H9 (cell line): ENCODE data around the gene HSD17B8. TPM values are rescaled to one million over a fixed set of nuclear protein-coding genes. Genes with fewer than 3 reads are reported as not detected.

Experiments used
- DNase-seq: peaks from one replicate; pipeline ENCODE4 v3.0.0-alpha.2; 2017
- H2AFZ ChIP-seq: one replicate; pipeline ENCODE4 v1.6.1; 2013; ENCODE audit warnings: mild to moderate bottlenecking, low read length, control low read depth, moderate library complexity
- H2AK5ac ChIP-seq: 2 replicates; pipeline ENCODE4 v1.6.1; 2013; ENCODE audit warnings: low read length, control low read depth, mixed read lengths; ENCODE audit not compliant: insufficient read length
- H2BK120ac ChIP-seq: one replicate; pipeline ENCODE4 v1.6.1; 2013; ENCODE audit warnings: low read depth, mild to moderate bottlenecking, low read length, control low read depth, inconsistent platforms; ENCODE audit not compliant: poor library complexity, severe bottlenecking
- H2BK12ac ChIP-seq: 2 replicates; pipeline ENCODE4 v1.6.1; 2013; ENCODE audit warnings: low read length, control low read depth, mixed read lengths, low read depth; ENCODE audit not compliant: insufficient read length
- H2BK15ac ChIP-seq: 2 replicates; pipeline ENCODE4 v1.6.1; 2013; ENCODE audit warnings: low read depth, low read length, control low read depth
- H2BK20ac ChIP-seq: one replicate; pipeline ENCODE4 v1.6.1; 2013; ENCODE audit warnings: low read depth, mild to moderate bottlenecking, low read length, control low read depth, inconsistent platforms; ENCODE audit not compliant: poor library complexity, severe bottlenecking
- H2BK5ac ChIP-seq: 2 replicates; pipeline ENCODE4 v1.6.1; 2013; ENCODE audit warnings: low read length, control low read depth, mixed read lengths; ENCODE audit not compliant: insufficient read length
- H3K14ac ChIP-seq: 2 replicates; pipeline ENCODE4 v1.6.1; 2013; ENCODE audit warnings: low read length, control low read depth; ENCODE audit not compliant: insufficient read depth
- H3K18ac ChIP-seq: 2 replicates; pipeline ENCODE4 v1.6.1; 2013; ENCODE audit warnings: low read depth, mild to moderate bottlenecking, mixed read lengths, low read length, control low read depth; ENCODE audit not compliant: insufficient read length
- H3K23ac ChIP-seq: 2 replicates; pipeline ENCODE4 v1.6.1; 2013; ENCODE audit warnings: low read length, control low read depth, mixed read lengths, low read depth; ENCODE audit not compliant: insufficient read length
- H3K23me2 ChIP-seq: 2 replicates; pipeline ENCODE4 v1.6.1; 2013; ENCODE audit warnings: low read depth, mild to moderate bottlenecking, mixed read lengths, low read length, control low read depth; ENCODE audit not compliant: insufficient read length, poor library complexity, severe bottlenecking
- H3K27ac ChIP-seq: 2 replicates; pipeline ENCODE4 v1.5.1; 2013; ENCODE audit warnings: low read length, control low read depth, mixed read lengths, low read depth; ENCODE audit not compliant: insufficient read length
- H3K27me3 ChIP-seq: 2 replicates; pipeline ENCODE4 v1.6.1; 2013; ENCODE audit warnings: low read length, control low read depth, inconsistent platforms; ENCODE audit not compliant: insufficient read depth
- H3K4ac ChIP-seq: 2 replicates; pipeline ENCODE4 v1.6.1; 2013; ENCODE audit warnings: low read depth, mild to moderate bottlenecking, control low read depth, inconsistent platforms, low read length, moderate library complexity
- H3K4me1 ChIP-seq: 2 replicates; pipeline ENCODE4 v1.6.1; 2013; ENCODE audit warnings: low read length, control low read depth, inconsistent platforms; ENCODE audit not compliant: insufficient read depth
- H3K4me2 ChIP-seq: 2 replicates; pipeline ENCODE4 v1.6.1; 2013; ENCODE audit warnings: low read length, control low read depth, mixed read lengths; ENCODE audit not compliant: insufficient read length, insufficient read depth
- H3K56ac ChIP-seq: 2 replicates; pipeline ENCODE4 v1.6.1; 2013; ENCODE audit warnings: low read depth, mild to moderate bottlenecking, mixed read lengths, low read length, control low read depth; ENCODE audit not compliant: insufficient read length
- H3K79me1 ChIP-seq: 2 replicates; pipeline ENCODE4 v1.6.1; 2013; ENCODE audit warnings: low read depth, mild to moderate bottlenecking, moderate library complexity, low read length, control low read depth, inconsistent platforms; ENCODE audit not compliant: insufficient read depth, poor library complexity, severe bottlenecking
- H3K79me2 ChIP-seq: 2 replicates; pipeline ENCODE4 v1.6.1; 2013; ENCODE audit warnings: low read length, control low read depth, inconsistent platforms; ENCODE audit not compliant: insufficient read depth
- H3K9ac ChIP-seq: 2 replicates; pipeline ENCODE4 v1.6.1; 2013; ENCODE audit warnings: low read length, control low read depth, mixed read lengths; ENCODE audit not compliant: insufficient read length; ENCODE audit errors: extremely low read depth
- H3K9me3 ChIP-seq: one replicate; pipeline ENCODE4 v1.6.1; 2013; ENCODE audit warnings: low read depth, low read length, inconsistent platforms; ENCODE audit not compliant: control insufficient read depth
- H3T11ph ChIP-seq: one replicate; pipeline ENCODE4 v1.6.1; 2013; ENCODE audit warnings: mild to moderate bottlenecking, low read length, control low read depth, inconsistent platforms
- H4K20me1 ChIP-seq: one replicate; pipeline ENCODE4 v1.6.1; 2013; ENCODE audit not compliant: control insufficient read depth, insufficient read length, insufficient read depth
- H4K5ac ChIP-seq: 2 replicates; pipeline ENCODE4 v1.6.1; 2013; ENCODE audit warnings: low read depth, mild to moderate bottlenecking, mixed read lengths, low read length, control low read depth; ENCODE audit not compliant: insufficient read length
- H4K8ac ChIP-seq: replicated peaks from 2 replicates; pipeline ENCODE4 v1.6.1; 2013; ENCODE audit warnings: low read length, control low read depth, mixed read lengths, low read depth; ENCODE audit not compliant: insufficient read length
- H4K91ac ChIP-seq: 2 replicates; pipeline ENCODE4 v1.6.1; 2013; ENCODE audit warnings: low read depth, mild to moderate bottlenecking, moderate library complexity, mixed read lengths, low read length, control low read depth; ENCODE audit not compliant: insufficient read length
- H3K27ac Mint-ChIP-seq, 3 experiments: 2 replicates in 2 of 3; 3 replicates in 1 of 3; pipeline ENCODE4 v1.8.0; 2020 to 2021; ENCODE audit warnings: mixed read lengths in 3 of 3, mild to moderate bottlenecking in 1 of 3, moderate library complexity in 1 of 3
- H3K27me3 Mint-ChIP-seq: 2 replicates; pipeline ENCODE4 v1.8.0; 2021; ENCODE audit warnings: low read depth, mild to moderate bottlenecking, moderate library complexity, mixed read lengths
- H3K36me3 Mint-ChIP-seq, 3 experiments: 2 replicates in 2 of 3; 3 replicates in 1 of 3; pipeline ENCODE4 v1.8.0; 2020 to 2021; ENCODE audit warnings: low read depth in 3 of 3, mixed read lengths in 3 of 3; ENCODE audit not compliant: insufficient read depth in 1 of 3
- H3K4me1 Mint-ChIP-seq, 2 experiments: 2 replicates each; pipeline ENCODE4 v1.8.0; 2020; ENCODE audit warnings: mixed read lengths in 2 of 2
- H3K4me3 Mint-ChIP-seq, 2 experiments: 2 replicates in 1 of 2; 3 replicates in 1 of 2; pipeline ENCODE4 v1.8.0; 2020 to 2021; ENCODE audit warnings: mild to moderate bottlenecking in 2 of 2, mixed read lengths in 2 of 2, moderate library complexity in 1 of 2
- H3K9me3 Mint-ChIP-seq, 2 experiments: 2 replicates in 1 of 2; 3 replicates in 1 of 2; pipeline ENCODE4 v1.8.0; 2020; ENCODE audit warnings: mild to moderate bottlenecking in 2 of 2, mixed read lengths in 2 of 2, moderate library complexity in 1 of 2
- WGBS: extraction: QIAGEN DNeasy Blood & Tissue Kit; methylation state at CpG from one replicate; pipeline ENCODE4 v1.1.7; 2013; ENCODE audit warnings: missing lambda C conversion rate, low lambda C conversion rate, mixed read lengths; ENCODE audit not compliant: insufficient read length; ENCODE audit errors: extremely low coverage; 5-methylcytosine and 5-hydroxymethylcytosine counted together
- total RNA-seq: library from RNA; stranded (reverse); gene quantifications from 2 replicates; pipeline ENCODE4 v1.2.1, GENCODE V29; 2021
- TF ChIP-seq, protein P1 (sequence below): fragments of 200-600 bp; sonication (generic); conservative IDR thresholded peaks from 3 replicates; pipeline ENCODE4 v1.8.0; 2021; ENCODE audit warnings: antibody characterized with exemption, mild to moderate bottlenecking

Gene HSD17B8
- total RNA-seq, 1 experiment from 2014 or later: 7.1 TPM

DNA sequence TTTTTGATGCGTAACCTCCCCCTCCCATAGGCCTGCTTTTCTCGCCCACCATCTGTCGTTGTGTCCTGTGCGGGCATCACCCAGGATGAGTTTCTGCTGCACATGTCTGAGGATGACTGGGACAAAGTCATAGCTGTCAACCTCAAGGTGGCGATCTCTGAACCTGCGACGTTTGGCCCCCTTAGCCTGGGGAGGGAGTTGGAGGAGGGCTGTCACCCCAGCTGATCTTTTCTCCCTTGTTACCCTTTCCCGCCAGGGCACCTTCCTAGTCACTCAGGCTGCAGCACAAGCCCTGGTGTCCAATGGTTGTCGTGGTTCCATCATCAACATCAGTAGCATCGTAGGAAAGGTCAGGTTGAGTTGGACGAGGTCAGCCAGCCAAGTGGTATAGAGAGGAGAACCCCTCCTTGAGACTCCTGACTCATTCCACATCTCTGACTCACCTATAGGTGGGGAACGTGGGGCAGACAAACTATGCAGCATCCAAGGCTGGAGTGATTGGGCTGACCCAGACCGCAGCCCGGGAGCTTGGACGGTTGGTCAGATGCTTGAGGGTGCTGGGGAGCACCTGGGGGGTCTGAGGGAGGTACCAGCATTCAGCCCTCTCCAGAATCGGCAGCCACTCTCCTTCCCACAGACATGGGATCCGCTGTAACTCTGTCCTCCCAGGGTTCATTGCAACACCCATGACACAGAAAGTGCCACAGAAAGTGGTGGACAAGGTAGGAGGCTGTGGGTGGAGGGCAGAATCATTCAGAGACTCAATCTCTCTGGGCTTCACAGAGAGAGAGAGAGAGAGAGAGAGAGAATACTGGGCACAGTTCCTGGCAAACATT lies 954 bp downstream of the HSD17B8 start:
- peak overlapping the region in 2 of 3 experiments; percentile 85 to 95; a peak in 2 of 7 replicates for H3K27ac Mint-ChIP-seq
- H3K27me3 Mint-ChIP-seq: peaks cover 40% of the 10 kb centered on the region
- H3K27me3 ChIP-seq: peaks cover 23% of the 10 kb centered on the region; the same call in 1 of the 2 replicates
- no peak overlapping the region for H4K8ac ChIP-seq
- H4K5ac ChIP-seq: no peak overlapping the region
- peaks cover 34 to 47% (median 37%) of the 10 kb centered on the region in 3 experiments for H3K36me3 Mint-ChIP-seq
- TF ChIP-seq, protein P1, sequence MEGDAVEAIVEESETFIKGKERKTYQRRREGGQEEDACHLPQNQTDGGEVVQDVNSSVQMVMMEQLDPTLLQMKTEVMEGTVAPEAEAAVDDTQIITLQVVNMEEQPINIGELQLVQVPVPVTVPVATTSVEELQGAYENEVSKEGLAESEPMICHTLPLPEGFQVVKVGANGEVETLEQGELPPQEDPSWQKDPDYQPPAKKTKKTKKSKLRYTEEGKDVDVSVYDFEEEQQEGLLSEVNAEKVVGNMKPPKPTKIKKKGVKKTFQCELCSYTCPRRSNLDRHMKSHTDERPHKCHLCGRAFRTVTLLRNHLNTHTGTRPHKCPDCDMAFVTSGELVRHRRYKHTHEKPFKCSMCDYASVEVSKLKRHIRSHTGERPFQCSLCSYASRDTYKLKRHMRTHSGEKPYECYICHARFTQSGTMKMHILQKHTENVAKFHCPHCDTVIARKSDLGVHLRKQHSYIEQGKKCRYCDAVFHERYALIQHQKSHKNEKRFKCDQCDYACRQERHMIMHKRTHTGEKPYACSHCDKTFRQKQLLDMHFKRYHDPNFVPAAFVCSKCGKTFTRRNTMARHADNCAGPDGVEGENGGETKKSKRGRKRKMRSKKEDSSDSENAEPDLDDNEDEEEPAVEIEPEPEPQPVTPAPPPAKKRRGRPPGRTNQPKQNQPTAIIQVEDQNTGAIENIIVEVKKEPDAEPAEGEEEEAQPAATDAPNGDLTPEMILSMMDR: no peak; the same call in 2 of the 3 replicates
- no CpG with 5 or more reads among the region's 17 CpGs for WGBS
- H3K4me1 Mint-ChIP-seq: peaks cover 42 to 50% of the 10 kb centered on the region in 2 experiments
- no peak overlapping the region for H2BK120ac ChIP-seq
- no peak overlapping the region for H3K27ac ChIP-seq
- H3K4ac ChIP-seq: no peak overlapping the region
- no peak overlapping the region for H3K9ac ChIP-seq
- H2BK5ac ChIP-seq: no peak overlapping the region
- no peaks in the 10 kb centered on the region for H3K9me3 ChIP-seq
- no peak overlapping the region for H3K23ac ChIP-seq
- no peak overlapping the region for H3K56ac ChIP-seq
- no peak overlapping the region for H3T11ph ChIP-seq
- peak overlapping the region; percentile 69 to 95 for H3K4me3 Mint-ChIP-seq
- no peak overlapping the region for H2BK12ac ChIP-seq
- H3K23me2 ChIP-seq: peaks cover 22% of the 10 kb centered on the region
- DNase-seq: no peak
- H3K18ac ChIP-seq: no peak overlapping the region
- H3K79me1 ChIP-seq: no peaks in the 10 kb centered on the region
- H2BK15ac ChIP-seq: no peak overlapping the region
- H3K14ac ChIP-seq: no peak overlapping the region
- H3K9me3 Mint-ChIP-seq: no peaks in the 10 kb centered on the region; a peak in 1 of 5 replicates
- no peak overlapping the region for H2BK20ac ChIP-seq
- no peak overlapping the region for H2AFZ ChIP-seq
- no peak overlapping the region for H4K91ac ChIP-seq
- H3K4me2 ChIP-seq: peak overlapping the region; percentile 77
- peaks cover 3% of the 10 kb centered on the region for H4K20me1 ChIP-seq
- H2AK5ac ChIP-seq: no peak overlapping the region
- H3K79me2 ChIP-seq: peaks cover 4% of the 10 kb centered on the region; the same call in 1 of the 2 replicates
- peaks cover 11% of the 10 kb centered on the region; the same call in 1 of the 2 replicates for H3K4me1 ChIP-seq
